Inflammatory macrophage (primary cell): ENCODE data around the gene ANXA6.

ENCODE experiments used
- DNase-seq, 2 donors: peaks; one replicate each; pipeline ENCODE4 v3.0.0-alpha.2; 2020 to 2022

Gene ANXA6

DNA sequence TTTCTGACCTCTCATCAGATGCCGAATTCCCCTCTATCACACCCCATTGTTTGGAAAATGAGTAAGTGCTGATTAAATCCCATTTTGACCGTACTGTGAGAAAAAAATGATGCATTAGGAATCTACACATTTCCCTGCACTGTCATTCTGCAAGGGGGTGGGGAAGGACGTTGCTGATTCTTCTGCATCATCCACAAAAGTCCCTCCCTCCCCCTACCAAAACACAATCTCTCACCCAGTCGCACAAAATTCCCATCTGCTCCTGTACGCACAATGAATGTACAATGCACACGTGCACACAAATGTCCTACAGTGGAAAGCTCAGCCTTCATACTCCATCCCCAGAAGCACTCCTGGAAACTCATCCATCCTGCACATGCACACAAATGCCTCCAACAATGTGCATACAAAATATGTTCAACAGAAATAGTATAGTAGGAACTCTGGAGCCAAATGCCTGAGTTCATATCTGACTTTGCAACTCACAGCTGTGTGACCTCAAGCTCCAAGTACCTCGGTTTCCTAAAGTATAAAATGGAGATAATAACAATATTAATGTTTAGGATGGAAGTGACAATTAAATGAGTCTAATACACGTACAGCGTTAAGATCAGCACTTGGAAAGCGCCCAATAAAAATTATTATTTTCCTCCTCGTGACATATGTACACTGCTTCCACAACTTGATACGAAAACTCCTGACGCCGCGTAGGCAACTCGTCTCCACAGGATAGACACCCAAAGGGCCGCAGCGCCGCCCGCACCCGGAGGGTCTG lies 77.6 kb downstream of the ANXA6 start:
- no peak for DNase-seq

DNA sequence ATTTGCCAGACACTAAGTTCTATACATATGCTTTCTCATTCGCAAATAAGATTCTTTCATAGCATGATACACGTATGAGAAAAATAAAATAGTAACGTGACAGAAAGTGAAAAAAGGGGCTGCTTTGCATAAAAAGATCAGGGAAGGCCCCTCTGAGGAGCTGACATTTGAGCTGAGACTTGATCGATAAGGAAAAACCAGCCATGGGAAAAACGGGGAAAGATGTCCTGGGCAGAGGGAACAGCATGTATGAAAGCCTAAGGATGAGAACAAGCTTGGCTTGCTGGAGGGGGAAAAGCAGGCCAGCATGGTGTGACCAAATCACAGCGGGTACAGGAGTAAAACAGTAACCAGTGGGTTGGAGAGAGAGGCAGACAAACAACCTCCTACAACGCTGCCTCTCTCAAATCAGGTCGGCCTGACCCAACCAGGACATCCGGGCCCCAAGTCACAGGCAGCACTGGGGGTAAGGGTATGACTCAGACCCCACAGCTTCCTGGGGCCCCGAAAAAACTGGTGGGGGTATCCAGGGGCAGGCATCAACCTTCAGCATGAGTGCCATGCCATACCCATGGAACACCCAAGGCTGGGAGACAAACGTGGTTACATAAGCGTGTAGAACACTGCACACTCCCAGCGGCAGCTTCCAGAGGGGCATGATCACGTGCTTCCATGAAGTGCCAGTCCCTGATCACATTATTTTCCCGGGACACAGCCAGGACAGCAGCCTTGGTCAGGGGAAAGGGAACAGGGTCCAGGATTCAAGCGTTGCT lies 78.9 kb downstream of the ANXA6 start:
- DNase-seq: no peak

DNA sequence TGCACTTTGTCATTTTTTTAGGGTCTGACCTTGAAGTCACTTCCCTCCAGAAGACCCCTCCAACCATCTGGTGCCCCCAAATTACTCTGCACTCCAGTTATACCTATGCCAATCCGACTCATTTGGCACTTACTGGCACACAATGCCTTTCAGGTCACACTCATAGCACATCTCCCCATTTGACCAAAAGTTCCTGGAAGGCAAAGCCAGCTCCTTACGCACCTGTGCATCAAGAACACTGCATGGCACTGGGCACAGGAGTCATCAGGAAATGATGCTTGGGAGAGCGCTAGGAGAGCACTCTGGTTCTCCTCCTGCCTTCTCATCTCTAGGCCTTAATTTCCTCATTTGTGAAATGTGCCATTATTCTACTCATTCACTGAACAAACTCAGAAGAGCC lies 79.6 kb downstream of the ANXA6 start:
- no peak for DNase-seq

GRCh38 chr5:151077419-151077818 lies 80.2 kb downstream of the ANXA6 start:
- no peak for DNase-seq

- DNase-seq: no peak
Observed at GRCh38 chr5:151076616-151077015, 81.0 kb downstream of the ANXA6 start.

DNA sequence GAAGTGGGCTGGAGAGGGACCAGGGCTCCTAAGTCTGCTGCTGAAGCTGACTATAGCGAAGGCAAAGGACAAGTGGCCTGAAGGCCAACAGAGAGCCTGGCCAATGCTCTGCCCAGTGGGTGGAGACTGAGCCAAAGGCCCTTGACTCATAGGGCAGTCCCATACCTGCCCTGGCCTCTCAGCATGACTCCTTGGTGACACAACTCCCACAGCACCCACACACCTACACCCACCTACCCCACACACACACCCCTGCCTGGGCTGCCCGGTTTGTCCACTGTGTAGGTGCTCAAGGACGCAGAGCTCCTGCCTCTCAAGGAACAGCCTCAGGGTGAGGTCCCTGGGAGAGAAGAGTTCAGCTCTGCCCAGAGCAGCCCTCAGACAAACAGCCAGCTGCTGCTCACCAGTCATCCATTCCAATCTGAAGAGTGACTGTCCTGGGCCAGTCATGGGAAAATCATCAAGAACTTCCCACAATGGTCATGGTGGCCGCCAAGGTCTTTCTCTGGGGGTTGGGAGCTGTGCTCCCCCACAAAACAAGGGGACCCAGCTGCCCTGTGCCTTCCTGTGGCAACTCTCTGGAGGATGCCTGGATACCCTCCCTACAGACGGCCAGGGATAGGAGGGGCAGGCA lies 81.8 kb downstream of the ANXA6 start:
- no peak for DNase-seq

GRCh38 chr5:151074557-151074956 lies 83.0 kb downstream of the ANXA6 start:
- no peak for DNase-seq

- DNase-seq: no peak
Observed at GRCh38 chr5:151073280-151073679, 84.3 kb downstream of the ANXA6 start.

GRCh38 chr5:151072630-151073025 lies 85.0 kb downstream of the ANXA6 start:
- DNase-seq: no peak

DNA sequence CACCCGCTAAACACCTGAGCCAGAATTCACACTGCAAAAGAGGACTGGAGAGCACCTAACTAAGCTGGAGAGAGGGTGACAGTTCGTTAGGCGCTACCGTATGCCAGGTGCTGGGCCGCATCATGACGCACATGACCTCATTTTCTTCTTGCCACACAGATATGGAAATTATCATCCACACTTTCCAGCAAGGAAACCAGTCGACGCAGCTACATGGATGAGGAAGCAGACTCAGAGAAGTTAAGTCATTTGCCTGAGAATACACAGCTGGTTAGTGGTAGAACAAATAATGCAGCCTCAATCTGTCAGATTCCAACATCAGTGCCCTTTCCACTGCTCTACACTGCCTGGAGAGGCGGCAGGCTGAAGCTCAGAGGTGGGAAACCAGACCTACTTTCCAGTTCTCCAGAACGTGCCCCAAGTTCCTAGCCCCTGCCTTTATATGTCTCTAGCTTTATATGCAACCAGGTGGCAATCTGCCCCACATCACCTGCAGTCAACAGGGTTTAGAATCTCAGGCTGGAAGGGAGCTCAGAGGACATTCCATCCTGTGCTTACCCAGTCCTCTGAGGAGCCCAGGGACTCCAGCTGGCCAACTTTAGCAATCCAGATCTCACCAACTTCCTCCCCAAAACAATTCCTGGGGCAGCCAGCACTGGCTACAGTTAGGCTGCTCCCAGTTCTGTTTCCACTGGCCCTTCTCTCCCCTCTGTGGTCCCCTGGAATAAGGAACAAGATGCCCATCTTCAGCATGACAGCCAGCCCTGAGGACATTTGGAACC lies 85.5 kb downstream of the ANXA6 start:
- no peak for DNase-seq

DNA sequence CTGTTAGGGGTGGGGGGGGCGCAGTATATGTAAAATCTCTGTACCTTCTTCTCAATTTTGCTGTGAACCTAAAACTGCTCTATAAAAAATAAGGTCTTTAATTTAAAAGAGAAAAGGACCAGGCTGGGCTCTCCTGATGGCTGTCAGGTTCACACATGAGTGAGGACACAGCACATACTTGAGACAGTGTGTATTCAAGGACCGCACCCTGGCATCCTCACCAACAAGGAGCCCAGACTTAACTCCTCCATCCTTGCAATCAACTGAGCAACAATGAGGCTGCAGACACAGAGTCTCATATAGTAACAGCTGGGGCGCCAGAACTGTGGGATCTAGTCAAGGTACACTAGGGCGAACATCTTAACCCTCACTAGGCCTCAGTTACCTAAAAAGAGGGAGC lies 86.6 kb downstream of the ANXA6 start:
- DNase-seq: no peak

DNA sequence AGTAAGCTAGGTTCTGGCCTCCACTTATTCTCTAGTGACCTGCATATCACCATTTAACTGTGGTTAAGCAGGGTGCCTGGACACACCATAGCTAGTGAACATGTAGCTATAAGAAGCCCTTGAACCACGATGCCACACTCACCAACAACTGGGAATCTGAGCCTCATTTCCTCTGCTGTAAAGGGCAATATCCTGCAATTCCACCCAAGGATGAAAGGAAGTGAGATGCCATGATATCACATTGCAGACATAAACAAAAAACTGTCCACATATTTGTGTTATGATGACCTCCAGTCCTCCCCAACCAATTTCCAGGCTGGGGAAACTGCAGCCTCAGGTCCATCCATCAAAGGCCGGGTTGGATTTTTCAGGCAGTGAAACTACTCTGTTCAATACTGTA lies 87.1 kb downstream of the ANXA6 start:
- no peak for DNase-seq

- no peak for DNase-seq
Observed at GRCh38 chr5:151068433-151069197, 89.0 kb downstream of the ANXA6 start.

- DNase-seq: no peak
Observed at GRCh38 chr5:151067632-151068432, 89.7 kb downstream of the ANXA6 start.

GRCh38 chr5:151066920-151067319 lies 90.7 kb downstream of the ANXA6 start:
- DNase-seq: peak in 1 of 2 donors; percentile 47

- no peak for DNase-seq
Observed at GRCh38 chr5:151065609-151066008, 92.0 kb downstream of the ANXA6 start.

DNA sequence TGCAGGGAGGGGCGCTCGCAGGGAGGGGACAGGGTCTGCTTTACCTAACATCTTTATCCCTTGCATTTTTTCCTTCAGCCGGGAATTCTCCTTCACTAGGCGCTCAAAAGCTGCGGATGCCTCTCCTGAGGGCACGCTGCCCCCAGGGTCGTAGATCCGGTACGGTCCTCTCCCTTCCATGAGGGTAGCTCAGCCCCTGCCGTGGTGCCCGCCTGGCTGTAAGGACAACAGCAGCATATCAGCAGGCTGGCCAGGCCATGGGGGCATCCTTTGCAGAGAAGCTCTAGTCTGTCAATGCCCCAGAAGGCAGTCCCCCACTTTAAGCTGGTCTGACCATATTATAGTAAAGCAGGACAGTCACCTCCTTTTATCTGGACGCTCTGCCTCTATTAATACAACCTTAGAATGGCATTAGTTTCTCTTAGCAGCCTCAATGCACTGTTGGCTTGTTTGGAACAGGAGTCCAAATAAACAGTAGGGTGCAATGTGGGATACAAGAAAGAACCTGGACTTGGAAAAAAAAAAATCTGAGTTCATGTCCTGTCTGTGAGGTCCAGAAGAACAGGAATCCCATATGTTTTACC lies 92.6 kb downstream of the ANXA6 start:
- DNase-seq: no peak

DNA sequence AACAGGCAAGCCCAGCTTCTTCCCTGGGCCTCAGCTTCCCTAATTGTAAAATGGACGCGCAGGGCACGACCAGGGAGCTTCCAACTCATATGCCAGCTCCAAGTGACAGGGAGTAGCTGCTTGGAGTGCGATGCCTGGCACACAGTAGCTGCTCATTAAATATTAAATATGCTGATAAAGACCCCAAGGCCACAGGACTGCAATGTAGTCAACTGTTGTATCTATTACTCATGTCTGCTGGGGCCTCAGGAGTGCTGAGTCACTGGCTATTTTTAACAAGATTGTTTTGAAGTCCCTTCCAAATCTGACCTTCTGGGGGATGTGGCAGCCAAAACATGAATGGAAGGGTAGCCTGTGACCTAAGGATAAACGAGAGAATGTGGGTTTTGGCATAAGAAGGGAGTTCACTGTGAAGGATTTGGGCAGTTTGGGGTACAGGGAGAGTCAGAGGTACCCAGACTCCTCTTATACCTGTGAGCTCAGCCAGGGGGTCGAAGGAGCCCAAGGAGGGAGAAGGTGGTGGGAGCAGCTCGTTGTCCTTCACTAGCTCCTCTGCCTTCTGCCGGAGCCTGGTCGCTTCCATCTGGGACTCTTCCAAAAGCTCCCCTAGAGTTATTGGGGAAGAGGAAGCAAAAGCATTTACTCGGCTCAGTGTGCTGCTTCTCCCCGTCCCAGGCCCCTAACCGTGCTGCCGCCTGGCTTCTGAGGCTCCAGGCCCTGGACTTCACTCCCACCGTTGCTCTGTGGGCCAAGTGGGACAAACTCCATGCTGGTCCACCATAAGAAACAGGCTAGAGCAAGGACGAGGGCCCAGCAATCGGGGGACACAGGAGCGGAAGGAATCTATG lies 94.2 kb downstream of the ANXA6 start:
- peak; percentile 52 to 74 for DNase-seq

DNA sequence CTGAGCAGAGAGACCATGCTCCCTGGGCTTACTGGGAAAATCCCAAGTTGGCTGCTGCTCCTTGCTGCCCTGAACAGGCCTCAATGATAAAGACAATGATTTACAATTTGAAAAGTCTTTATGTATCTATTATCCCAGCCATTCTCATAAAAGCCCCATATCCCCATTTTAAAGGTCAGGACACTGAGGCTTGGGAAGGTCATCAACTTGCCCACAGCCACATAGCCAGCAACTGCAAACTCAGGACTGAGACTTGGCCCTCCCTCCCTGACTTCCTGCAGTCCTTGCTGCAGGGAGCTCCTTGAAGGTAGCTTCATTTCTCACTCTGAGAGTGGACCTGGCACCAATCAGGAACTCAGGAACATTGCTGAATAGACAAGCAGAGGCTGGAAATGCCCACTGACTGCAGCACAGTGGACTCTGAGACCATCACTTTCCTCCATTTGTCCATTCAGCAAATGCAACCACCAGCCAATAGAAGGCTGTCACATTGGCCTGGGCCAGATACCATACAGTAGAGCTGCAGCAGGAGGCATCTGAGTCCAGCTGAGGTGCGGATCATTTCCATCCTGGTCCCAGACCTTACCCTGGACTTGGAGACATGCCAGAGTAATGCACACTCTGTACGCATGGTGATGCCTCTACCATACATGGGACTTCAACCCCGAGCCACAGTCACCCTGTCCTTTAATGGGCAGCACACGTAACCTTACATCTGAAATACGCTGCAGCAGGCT lies 95.0 kb downstream of the ANXA6 start:
- DNase-seq: peak in 1 of 2 donors; percentile 33
